ENCODE measurements around the gene UBE2C.
A peak's percentile ranks its signal among the peaks of the same experiment; 100 is the strongest.

Gene UBE2C

GRCh38 chr20:45861221-45862075, 49.0 kb downstream of the UBE2C start:
- no peak for DNase-seq

DNA sequence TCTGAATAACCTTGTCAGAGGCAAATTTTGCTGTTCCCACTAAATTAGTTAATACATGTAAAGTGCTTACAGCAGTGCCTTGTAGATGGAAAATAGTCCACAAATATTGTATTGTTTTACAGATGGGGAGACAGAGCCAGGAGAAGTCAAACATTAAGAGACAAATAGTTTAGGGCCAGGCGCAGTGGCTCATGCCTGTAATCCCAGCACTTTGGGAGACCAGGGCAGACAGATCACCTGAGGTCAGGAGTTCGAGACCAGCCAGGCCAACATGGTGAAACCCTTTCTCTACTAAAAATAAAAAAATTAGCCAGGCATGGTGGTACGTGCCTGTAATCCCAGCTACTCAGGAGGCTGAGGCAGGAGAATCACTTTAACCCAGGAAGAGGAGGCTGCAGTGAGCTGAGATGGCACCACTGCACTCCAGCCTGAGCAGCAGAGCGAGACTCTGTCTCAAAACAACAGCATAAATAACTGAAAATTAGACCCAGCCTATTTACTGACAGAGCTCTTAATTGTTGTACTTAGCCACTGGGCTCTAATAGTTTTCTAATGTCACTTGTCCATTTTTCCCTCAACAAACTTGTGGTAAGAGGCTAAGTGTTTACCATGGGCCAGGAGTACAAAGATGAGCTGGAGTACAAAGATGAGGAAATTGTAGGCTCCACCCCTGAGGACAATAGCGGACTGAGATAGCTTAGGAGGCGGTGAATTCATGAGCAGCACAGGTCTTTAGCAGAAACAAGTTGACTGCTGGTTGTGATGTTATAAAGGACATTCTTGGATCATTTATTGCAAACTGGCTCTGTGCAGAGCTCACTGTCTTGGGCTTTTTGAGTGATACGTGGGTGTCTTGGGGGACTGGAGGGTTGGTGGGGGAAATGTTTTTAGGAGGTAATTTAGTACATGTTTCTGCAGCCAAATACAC, 51.4 kb downstream of the UBE2C start:
- peak; percentile 40 for DNase-seq

DNA sequence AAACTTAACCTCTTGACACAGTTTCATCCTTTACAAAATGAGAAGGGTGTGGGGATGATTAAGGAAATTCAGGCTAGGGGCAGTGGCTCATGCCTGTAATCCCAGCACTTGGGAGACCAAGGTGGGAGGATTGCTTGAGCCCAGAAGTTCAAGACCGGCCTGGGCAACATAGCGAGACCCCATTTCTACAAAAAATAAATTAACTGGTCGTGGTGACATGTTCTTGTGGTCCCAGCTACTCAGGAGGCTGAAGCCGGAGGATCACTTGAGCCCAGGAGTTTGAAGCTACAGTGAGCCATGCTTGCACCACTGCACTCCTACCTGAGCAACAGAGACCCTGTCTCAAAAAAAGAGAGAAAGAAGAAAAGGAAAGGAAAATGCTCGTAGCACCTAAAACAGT, 54.0 kb downstream of the UBE2C start:
- no peak for DNase-seq

Measured in NCI-H2227 treated with DMSO at 0.1 percent for 48 hours (cell line).